Measurements from ENCODE around the gene ASCC2.
A peak's percentile ranks its signal among the peaks of the same experiment; 100 is the strongest.

Gene ASCC2

GRCh38 chr22:29788339-29789279 lies 49.5 kb downstream of the ASCC2 start:
- DNase-seq (ENCODE audit: low read depth, low spot score): no peak

GRCh38 chr22:29787371-29787980 lies 50.6 kb downstream of the ASCC2 start:
- no peak for DNase-seq (ENCODE audit: low read depth, low spot score)

GRCh38 chr22:29786031-29786430 lies 52.0 kb downstream of the ASCC2 start:
- DNase-seq (ENCODE audit: low read depth, low spot score): no peak

- DNase-seq (ENCODE audit: low read depth, low spot score): no peak
Measured at GRCh38 chr22:29784451-29785361, 53.4 kb downstream of the ASCC2 start.

- DNase-seq (ENCODE audit: low read depth, low spot score): no peak
Measured at GRCh38 chr22:29782061-29782845, 55.8 kb downstream of the ASCC2 start.

- no peak for DNase-seq (ENCODE audit: low read depth, low spot score)
Measured at GRCh38 chr22:29780748-29781676, 57.1 kb downstream of the ASCC2 start.

- no peak for DNase-seq (ENCODE audit: low read depth, low spot score)
Measured at GRCh38 chr22:29780220-29780619, 57.9 kb downstream of the ASCC2 start.

GRCh38 chr22:29773233-29773632 lies 64.8 kb downstream of the ASCC2 start:
- no peak for DNase-seq (ENCODE audit: low read depth, low spot score)

GRCh38 chr22:29772170-29772641 lies 65.9 kb downstream of the ASCC2 start:
- DNase-seq (ENCODE audit: low read depth, low spot score): no peak

- DNase-seq (ENCODE audit: low read depth, low spot score): no peak
Measured at GRCh38 chr22:29769723-29770321, 68.3 kb downstream of the ASCC2 start.

GRCh38 chr22:29768052-29768693 lies 69.9 kb downstream of the ASCC2 start:
- DNase-seq (ENCODE audit: low read depth, low spot score): no peak

- peak; percentile 86 for DNase-seq (ENCODE audit: low read depth, low spot score)
Measured at GRCh38 chr22:29767171-29768051, 70.7 kb downstream of the ASCC2 start, which contains the start of gene UQCR10. TSS of gene UQCR10 (plus strand) at chr22:29767369. CDS start at chr22:29767399, 30 bp downstream.

- peak; percentile 90 for DNase-seq (ENCODE audit: low read depth, low spot score)
Measured at GRCh38 chr22:29766632-29767170, 71.4 kb downstream of the ASCC2 start, which contains the start of gene ZMAT5. TSS of gene ZMAT5 (minus strand) at chr22:29767007. CDS start at chr22:29748544, 18,463 bp downstream.

- DNase-seq (ENCODE audit: low read depth, low spot score): no peak
Measured at GRCh38 chr22:29765905-29766631, 72.0 kb downstream of the ASCC2 start.

- no peak for DNase-seq (ENCODE audit: low read depth, low spot score)
Measured at GRCh38 chr22:29762263-29762662, 75.8 kb downstream of the ASCC2 start.

- DNase-seq (ENCODE audit: low read depth, low spot score): no peak
Measured at GRCh38 chr22:29758959-29759358, 79.1 kb downstream of the ASCC2 start.
